ENCODE results near the gene OLFML1.

DNA sequence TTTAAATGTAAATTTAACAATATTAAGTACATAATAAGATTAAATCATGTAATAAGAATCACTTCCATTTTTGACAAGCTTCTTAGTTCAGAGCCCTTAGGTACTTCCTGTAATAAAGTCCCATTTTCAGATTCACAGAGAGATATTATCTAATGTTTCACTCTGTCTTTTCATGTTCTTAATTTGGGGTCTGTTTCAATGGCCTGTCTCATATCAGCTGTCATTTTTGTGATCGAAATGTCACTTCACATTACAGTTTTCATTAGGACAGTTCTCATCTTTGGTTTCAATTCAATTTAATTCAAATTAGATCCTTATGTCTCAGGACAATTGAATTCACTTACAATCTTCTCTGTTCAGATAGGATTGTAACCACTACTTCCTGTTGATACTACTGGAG, 22.6 kb upstream of the OLFML1 start:
- TF ChIP-seq CHD2 (IDR thresholded peaks at IDR 0.05; ENCODE audit: low read length) (no peak), MAFK (IDR thresholded peaks at IDR 0.05; ENCODE audit: low read depth, low read length) (no peak), GTF2F1 (IDR thresholded peaks at IDR 0.05; ENCODE audit: borderline replicate concordance, low read depth, low read length) (no peak), POLR2AphosphoS5 (IDR thresholded peaks at IDR 0.05; ENCODE audit: low read depth, low read length) (no peak), KDM1A (IDR thresholded peaks at IDR 0.05; ENCODE audit: borderline replicate concordance, low read length) (no peak)
- TF ChIP-seq, protein P1, sequence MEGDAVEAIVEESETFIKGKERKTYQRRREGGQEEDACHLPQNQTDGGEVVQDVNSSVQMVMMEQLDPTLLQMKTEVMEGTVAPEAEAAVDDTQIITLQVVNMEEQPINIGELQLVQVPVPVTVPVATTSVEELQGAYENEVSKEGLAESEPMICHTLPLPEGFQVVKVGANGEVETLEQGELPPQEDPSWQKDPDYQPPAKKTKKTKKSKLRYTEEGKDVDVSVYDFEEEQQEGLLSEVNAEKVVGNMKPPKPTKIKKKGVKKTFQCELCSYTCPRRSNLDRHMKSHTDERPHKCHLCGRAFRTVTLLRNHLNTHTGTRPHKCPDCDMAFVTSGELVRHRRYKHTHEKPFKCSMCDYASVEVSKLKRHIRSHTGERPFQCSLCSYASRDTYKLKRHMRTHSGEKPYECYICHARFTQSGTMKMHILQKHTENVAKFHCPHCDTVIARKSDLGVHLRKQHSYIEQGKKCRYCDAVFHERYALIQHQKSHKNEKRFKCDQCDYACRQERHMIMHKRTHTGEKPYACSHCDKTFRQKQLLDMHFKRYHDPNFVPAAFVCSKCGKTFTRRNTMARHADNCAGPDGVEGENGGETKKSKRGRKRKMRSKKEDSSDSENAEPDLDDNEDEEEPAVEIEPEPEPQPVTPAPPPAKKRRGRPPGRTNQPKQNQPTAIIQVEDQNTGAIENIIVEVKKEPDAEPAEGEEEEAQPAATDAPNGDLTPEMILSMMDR (IDR thresholded peaks at IDR 0.05; ENCODE audit: control extremely low read depth in 1 of 3, insufficient read depth in 1 of 3, low read depth in 1 of 3, low read length in 3 of 3) = no peak
